ENCODE data around the gene CDH13.

The CDH13 gene

DNA sequence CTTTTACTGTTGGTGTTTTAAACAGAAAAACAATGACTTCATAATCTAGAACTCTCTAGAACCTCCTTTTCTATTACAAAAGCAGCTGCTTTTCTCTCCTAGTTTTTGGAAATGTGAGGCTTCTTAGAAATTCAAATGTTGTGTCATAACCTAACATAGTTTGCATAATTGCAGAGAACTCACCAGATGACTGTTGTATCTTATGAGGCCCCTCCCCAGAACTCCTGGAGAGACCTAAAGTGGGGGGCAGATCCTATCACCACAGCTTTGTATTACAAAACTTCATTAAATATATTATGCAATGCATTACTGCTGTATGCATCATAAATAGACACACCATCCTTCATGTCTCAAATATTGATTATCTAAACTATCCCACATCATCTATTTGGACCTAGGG lies 642.3 kb downstream of the CDH13 start:
- no peak for DNase-seq

DNA sequence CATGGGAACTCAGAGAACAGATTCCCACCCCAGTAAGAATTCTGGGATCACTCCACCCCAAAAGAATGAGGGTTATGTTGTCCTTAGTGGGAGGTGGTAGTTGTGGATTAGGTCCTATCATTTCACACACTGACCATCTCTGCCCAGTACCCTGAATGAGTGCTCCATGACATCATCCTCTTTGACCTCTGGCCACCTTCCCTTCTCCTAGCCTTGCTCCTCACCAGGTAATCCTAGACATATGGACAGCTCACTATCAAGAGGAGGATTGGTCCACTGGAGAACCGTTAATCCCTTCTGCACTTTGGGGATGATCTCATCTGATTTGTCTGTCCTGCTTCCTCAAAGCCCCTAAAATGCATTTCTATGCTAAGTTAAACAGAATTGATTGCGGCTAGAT lies 642.8 kb downstream of the CDH13 start:
- no peak for DNase-seq

- no peak for DNase-seq
These were observed 643.3 kb downstream of the CDH13 start for GRCh38 chr16:83270061-83270460.

DNA sequence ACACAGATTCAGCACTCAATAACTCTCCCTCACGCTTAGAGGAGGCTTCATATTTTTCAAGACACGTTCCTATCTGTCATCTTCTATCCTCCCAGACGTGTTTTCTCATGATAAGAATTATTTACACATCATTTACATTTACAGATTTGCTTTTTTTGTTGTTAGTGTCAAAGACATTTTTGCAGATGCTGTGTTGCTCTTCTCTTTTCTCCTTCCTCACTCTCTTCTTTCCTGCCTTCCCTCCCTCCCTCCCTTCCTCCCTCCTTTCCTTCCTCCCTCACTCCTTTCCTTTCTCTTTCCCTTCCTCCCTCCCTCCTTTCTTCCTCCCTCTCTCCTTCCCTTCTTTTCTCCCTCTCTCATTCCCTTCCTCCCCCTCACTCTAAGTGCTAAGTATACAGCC lies 643.9 kb downstream of the CDH13 start:
- DNase-seq = no peak

- DNase-seq = no peak
These were observed 644.4 kb downstream of the CDH13 start for GRCh38 chr16:83271123-83271522.

GRCh38 chr16:83271970-83272575 lies 645.3 kb downstream of the CDH13 start:
- DNase-seq = no peak

GRCh38 chr16:83272843-83273242 lies 646.1 kb downstream of the CDH13 start:
- DNase-seq = no peak

DNA sequence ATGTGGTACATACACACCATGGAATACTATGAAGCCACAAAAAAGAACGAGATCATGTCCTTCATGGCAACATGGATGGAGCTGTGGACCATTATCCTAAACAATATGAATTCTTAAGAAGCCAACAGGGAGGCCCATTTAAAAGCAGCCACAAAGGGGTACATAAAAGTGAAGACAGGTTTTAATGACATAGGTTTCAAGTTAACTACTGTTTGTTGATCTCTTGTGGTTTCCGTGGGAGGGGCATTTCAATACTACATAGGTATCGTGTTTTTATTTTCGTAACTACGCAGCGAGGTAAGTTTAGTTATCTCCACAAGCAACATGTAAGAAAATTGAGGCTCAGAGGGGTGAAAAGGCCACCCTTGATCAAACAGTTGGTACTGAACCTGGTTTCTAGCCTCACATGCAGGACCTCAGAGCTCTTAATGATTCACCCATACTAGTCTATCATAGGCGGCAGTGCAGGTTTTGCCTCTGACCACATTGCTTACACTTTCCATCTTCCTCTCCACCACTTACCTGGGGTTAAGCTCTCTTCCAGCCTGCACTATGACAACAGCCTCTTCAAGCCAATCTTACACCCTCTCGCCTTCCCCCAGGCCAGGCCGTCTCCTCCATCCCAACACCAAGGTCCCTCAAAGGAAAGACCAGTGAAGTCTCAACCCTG lies 646.9 kb downstream of the CDH13 start:
- no peak for DNase-seq

DNA sequence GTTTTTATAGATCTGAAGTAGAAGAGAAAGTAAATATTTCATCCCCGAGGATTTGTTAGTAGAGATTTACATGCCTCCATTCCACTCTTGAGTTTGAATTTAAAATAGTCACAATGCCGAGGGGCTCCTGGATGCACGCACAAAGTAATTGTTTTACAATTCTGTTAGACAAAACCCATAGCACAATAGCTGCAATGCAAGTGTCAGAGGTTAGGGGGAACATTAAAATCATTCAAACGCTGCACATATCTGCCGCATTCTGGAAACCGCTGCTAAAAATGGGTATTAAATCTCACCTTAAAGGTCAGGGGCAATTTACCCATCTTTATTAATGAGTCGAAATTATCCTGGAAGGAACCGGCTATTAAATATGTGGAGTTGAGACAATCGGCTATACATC lies 652.5 kb downstream of the CDH13 start:
- no peak for DNase-seq

GRCh38 chr16:83285921-83286320 lies 659.2 kb downstream of the CDH13 start:
- no peak for DNase-seq

GRCh38 chr16:83296505-83296904 lies 669.7 kb downstream of the CDH13 start:
- DNase-seq = no peak

DNA sequence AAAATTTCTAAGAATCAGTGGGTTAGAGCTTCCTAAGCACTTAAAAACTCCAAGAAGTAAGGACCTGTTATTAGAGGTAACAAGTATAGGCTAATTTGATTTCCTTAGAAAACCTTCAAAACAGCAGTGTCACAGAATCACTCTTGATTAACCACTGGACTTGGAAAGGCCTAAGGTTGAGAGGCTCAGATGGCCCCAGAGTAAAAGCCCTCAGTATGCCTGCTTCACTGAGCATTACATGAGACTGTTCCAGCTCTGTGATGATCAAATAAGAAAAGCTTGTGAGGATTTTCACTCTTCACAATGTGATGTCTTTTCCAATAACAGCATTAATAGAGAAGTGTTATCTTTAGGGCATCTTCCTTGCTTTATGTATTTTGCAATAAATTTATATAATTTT lies 671.8 kb downstream of the CDH13 start:
- no peak for DNase-seq

DNA sequence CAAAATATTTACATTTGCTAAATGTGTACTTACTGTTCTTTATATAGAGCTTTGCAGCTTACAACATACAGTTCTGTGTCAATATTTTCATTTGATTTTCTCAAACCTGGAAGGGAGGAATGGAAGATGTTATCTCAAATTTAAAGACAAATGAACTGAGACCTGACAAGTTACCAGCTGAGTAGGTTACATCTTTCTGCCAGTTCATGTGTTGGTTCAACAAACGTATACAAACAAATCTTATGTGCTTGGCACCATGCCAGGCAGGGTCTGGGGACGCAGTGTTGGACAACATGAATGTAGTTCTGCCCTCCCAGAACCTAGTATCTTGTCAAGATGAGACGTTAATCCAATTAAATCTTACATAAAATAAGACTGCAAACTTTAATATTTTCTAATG lies 673.6 kb downstream of the CDH13 start:
- DNase-seq = no peak

- no peak for DNase-seq
These were observed 675.2 kb downstream of the CDH13 start for GRCh38 chr16:83301971-83302370.

DNA sequence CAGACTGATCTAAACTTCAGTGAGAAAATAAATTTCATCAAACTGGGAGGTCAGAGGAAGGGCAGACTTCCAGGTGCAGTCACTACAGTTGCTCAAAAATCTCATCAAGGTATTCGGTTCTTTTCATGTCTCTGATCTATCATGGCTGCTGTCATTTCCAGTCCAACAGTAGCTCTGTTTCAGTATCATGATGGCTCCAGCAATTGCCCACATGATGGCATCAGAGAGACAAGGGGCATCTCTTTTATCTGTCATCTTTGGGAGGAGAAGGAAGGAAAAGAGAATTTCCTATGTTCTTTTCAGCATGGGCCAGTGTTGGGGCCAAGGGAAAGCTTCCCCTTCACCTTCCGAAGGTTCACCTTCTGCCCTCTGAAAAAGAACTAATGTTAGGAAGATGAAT lies 676.1 kb downstream of the CDH13 start:
- no peak for DNase-seq

DNA sequence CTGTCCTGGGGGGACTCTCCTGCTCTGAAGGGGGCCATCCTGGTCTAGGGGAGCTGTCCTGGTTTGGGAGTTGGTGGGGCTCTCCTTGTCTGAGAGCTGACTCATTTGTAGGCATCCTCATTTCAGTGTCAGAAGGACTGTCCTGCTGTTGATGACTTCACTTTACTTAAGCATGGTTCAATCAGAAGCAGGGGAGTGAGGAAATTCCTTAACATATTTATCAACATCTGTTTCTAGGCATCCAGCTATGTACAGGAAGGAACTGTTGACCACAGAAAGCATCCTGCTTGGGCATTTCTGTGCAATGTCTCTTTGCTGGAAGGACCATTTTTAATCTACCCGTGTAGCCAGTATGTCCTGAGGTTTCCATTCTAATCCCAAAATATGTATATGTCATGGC lies 678.3 kb downstream of the CDH13 start:
- no peak for DNase-seq

DNA sequence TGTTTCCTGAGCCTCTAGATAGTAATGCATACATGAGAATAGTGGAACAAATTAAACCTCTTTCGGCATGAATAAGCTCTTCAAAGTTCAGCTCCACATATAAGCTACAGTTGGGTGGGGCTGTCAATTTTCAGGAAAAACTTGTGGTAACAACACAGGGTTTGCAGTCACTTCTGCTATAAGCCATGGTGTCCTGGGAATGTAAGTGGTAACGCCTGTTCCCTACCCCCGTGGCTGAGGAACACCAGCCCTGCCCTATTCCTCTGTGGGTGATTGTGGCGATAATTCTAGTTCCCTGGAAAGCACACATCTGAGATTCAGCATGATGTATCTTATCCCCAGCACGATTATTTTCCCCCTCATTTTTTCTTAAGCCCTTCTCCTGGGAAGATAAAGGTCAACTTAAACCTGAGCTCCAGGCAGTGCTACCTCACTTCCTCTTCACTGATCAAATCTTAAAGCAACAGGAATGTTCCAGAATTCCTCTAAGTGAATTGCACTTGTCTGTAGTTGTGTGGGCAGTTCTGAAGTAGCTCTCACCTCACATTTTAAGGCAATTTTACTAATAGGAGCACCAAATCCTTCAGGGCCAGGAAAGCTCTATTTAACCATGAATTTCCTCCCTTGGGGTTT lies 680.3 kb downstream of the CDH13 start:
- DNase-seq = no peak

GRCh38 chr16:83307594-83307992 lies 680.8 kb downstream of the CDH13 start:
- no peak for DNase-seq

GRCh38 chr16:83308414-83308813 lies 681.6 kb downstream of the CDH13 start:
- no peak for DNase-seq

- no peak for DNase-seq
These were observed 684.0 kb downstream of the CDH13 start for GRCh38 chr16:83310816-83311215.

DNA sequence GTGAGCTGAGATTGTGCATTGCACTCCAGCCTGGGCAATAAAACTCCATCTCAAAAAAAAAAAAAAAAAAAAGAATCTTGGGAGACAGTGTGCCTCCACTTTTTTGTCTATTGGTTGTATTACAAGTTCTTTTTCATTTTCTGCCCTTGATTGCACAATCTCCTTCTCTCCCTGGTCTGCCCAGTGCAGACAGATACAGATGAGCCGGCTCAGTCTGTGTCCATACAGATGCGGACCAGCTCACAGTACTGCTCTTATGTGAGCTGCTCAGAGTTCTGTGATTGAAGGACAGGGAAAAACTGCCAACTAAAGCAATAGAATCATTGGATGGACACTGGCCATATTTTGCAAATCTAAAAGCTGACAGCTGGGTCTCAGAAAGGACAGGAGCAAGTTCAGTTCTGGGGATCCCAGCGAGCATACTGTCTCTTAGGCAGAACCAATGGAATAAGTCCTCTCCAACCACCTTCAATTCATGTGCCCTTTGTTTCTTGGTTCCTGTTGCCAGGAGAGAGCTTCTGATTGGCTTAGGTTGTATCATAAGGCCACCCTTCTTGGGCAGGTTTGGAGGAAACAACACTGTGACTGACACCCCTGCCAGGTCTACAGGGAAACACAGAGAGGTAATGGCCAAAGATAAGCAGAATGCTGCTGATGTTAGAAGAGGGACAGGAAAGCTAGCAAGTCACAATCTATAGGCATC lies 685.4 kb downstream of the CDH13 start:
- DNase-seq = no peak

GRCh38 chr16:83312718-83313245 lies 686.0 kb downstream of the CDH13 start:
- no peak for DNase-seq

- DNase-seq = no peak
These were observed 688.5 kb downstream of the CDH13 start for GRCh38 chr16:83315271-83315670.

GRCh38 chr16:83316458-83316857 lies 689.7 kb downstream of the CDH13 start:
- DNase-seq = no peak
